ENCODE data around the gene TMEM117.
A peak's percentile ranks its signal among the peaks of the same experiment; 100 is the strongest.
"Not testable (repeated sequence)": the region's sequence is repeated elsewhere in the genome, so short reads cannot be mapped to it uniquely, and the experiment has no call there.

The TMEM117 gene

DNA sequence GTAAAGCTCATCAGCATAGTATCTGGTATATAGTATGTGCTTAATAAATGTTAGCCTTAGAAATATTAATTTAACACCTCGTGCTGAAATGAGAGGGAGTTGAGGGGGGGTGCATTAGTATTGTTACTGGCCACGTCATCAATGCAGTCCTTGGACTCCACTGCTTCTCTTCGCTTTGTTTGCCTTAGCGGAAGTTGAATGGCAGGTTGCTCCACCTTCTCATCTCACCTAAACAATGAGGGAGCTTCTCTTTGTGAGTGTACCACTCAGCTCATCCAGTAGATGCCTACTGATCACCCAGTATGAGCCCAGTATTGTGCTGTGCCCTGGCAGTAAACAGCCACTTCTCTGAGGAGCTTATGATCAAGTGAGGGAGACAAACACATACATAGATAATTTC, 4.5 kb downstream of the TMEM117 start:
- DNase-seq (ENCODE audit: low spot score), result no peak

GRCh38 chr12:43841253-43841652, 5.4 kb downstream of the TMEM117 start:
- DNase-seq (ENCODE audit: low spot score), result no peak

DNA sequence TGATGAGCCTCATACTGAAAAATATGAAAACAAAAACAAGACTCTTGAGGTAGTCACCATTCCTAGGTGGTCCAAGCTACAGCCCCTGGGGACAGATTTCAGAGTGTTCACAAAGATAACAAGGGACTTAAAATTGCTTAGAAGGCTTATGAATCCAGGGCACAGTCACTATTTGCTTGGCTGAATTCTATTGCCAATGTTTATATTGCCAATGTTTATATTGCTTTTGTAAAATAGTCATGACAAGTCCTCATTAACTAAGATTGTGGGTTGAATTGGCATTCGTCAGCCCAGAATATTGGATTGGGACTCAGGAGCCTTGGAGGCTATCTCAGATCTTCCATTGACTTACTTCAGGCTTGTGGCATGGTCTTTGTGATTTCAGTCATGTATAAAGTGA, 6.4 kb downstream of the TMEM117 start:
- no peak for DNase-seq (ENCODE audit: low spot score)

- DNase-seq (ENCODE audit: low spot score), result not testable (repeated sequence)
These were observed 11.7 kb downstream of the TMEM117 start for GRCh38 chr12:43847425-43848225.

GRCh38 chr12:43848226-43848507, 12.3 kb downstream of the TMEM117 start:
- DNase-seq (ENCODE audit: low spot score), result no peak

DNA sequence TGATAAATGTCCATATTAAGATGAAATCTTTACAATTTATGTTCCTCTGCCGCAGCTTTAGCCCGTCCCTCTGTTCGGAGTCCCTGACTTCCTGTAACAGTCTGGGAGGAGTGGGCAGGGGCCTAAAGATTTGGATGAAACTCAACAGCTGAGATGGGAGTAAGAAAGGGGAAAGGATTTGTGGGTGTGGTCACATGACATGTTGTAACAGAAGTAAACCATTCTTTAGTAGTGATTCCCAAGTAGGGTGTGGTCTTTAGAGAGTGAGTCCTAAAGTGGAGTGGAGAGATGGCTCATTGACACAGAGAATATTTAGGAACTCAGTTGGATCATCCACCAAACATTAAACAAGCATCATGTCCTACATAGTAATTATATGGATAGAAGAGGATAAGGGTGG, 12.9 kb downstream of the TMEM117 start:
- no peak for DNase-seq (ENCODE audit: low spot score)

DNA sequence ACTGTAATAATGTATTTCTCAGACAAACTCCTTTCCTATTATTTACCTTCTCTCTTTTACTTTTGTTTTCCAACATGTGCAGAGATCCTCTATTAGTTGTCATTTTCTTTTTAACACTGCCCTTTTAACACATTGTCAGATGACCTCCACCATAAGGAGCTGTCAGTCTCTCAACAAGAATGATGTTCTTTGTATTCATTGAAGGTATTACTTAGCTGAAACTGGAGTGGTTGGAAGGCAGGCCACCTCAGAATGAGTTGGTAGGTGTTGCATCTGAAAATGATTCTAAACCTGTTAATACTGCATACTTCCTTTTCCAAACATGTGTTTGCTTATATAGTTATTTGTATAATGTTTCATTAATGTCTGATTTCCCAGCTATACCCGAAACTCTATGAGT, 16.9 kb downstream of the TMEM117 start:
- DNase-seq (ENCODE audit: low spot score), result no peak

DNA sequence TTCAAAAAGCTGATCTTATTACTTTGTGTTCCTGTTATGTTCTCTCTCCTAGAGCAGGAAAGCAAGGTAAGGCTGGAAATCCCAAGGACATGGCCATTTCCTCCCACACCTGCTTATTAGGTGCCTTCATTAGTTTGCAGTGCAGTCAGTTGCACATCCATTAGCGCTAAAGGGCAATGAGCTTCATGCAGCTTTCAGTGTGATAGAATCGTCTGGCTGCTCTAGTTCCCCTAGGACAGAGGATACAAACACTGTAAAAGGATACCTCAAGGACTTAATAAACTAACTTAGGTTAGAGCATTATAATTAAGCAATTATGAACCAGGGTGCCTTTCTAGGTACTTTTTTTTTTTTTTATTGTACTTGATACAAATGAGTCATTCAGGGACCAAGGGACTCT, 21.1 kb downstream of the TMEM117 start:
- no peak for DNase-seq (ENCODE audit: low spot score)

DNA sequence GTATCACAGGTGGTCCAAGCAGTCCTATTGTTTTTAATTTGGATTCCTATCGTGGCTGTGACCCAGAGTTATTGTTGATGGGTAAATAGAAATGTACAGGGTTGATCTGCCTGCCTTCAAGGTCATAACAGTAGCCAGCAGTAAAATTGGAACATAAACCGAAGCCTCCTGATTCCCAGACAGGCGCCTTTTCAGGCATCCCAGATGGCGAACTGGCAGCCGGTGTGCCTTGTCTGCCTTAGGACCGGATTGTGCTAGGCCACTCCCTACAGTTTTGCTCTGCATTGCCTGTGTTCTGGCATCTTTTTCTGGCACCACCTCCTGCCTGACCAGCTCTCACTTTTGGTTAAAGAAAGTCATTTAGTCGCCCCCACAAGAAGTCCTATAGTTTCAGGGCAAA, 22.2 kb downstream of the TMEM117 start:
- no peak for DNase-seq (ENCODE audit: low spot score)

DNA sequence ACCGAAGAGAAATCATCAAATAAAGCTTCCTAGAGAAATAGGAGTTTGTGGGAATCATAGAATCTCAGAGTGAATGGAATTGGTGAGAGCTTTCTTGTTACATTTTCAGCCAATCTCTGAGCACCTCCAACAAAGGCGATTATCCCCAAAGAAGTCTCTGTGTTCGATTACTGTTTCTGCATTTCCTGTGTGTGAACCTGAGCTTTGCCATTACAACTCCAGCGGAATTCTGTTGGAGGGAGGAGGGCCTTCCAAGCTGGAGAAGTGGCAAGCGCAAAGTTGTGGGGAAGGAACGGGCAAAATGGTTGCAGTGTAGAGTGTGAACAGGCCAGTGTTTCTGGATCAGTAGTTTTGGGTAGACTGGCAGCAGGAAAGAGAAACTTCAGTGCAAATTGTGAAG, 23.1 kb downstream of the TMEM117 start:
- peak; percentile 20 for DNase-seq (ENCODE audit: low spot score)

GRCh38 chr12:43861015-43861839, 25.3 kb downstream of the TMEM117 start:
- DNase-seq (ENCODE audit: low spot score), result no peak

DNA sequence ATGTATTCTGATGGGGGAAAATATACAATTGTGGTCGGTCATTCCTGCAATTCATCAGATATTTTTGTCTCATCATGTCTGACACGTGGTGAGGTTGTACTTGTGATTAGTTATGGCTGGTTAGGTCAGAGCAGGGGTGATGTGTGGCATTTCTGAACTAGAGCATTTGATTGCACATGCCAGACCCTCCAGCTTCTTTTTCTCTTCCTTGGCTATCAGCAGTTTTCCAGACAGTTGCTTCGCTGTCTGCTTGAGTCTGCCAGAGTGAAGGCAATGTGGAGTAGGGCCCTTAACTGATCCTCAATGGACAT, 25.9 kb downstream of the TMEM117 start:
- no peak for DNase-seq (ENCODE audit: low spot score)

GRCh38 chr12:43863770-43864366, 28.0 kb downstream of the TMEM117 start:
- no peak for DNase-seq (ENCODE audit: low spot score)

GRCh38 chr12:43864557-43864956, 28.7 kb downstream of the TMEM117 start:
- DNase-seq (ENCODE audit: low spot score), result not testable (repeated sequence)

DNA sequence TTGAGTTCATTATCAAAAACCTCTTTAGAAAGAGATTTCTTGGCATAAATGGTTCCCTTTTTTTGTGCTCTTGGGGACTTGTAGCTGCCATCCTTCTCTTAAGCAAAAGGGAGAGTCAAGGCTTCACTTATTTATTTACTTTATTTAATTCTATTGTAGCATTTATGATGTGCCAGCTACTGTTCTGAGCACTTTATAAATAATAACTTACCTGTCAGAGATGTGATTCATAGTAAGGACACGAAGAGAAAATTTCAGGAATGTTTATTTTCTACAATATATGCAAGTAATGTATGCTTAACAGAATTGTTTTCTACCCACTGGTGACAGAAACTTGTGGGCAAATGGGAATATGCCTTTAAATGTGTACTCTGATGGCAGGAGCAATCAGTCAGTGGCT, 33.3 kb downstream of the TMEM117 start:
- DNase-seq (ENCODE audit: low spot score), result no peak

DNA sequence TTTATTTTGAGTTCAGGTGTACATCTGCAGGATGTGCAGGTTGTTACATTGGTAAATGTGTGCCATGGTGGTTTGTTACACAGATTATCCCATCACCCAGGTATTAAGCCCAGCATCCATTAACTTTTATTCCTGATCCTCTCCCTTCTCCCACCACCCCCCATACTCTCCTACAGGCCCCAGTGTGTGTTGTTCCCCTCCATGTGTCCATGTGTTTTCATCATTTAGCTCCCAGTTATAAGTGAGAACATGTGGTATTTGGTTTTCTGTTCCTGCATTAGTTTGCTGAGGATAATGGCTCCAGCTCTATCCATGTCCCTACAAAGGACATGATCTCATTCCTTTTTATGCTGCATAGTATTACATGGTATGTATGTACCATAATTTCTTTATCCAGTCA, 33.9 kb downstream of the TMEM117 start:
- DNase-seq (ENCODE audit: low spot score), result not testable (repeated sequence)

GRCh38 chr12:43871258-43871657, 35.4 kb downstream of the TMEM117 start:
- not testable (repeated sequence) for DNase-seq (ENCODE audit: low spot score)

GRCh38 chr12:43872396-43872795, 36.5 kb downstream of the TMEM117 start:
- DNase-seq (ENCODE audit: low spot score), result no peak

- DNase-seq (ENCODE audit: low spot score), result no peak
These were observed 42.2 kb downstream of the TMEM117 start for GRCh38 chr12:43878050-43878449.

DNA sequence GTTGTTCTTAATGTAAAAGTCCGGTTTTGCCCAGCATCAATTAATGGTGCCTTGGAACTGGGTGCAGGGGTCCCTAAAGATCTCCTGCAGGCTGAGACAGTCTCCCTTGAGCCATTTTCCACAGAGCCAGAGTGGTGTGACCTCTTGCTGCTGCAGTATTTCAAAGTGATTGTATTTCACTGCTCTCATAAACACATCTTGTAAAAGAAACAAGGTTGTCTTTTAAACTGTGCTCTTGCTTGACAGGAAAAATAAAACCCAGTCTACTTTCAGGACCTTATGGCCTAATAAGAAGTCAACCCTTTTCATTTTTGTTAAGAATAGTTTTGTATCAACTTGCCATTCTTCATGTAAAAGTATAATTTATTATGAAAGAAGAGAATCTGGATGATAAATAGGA, 44.7 kb downstream of the TMEM117 start:
- no peak for DNase-seq (ENCODE audit: low spot score)

DNA sequence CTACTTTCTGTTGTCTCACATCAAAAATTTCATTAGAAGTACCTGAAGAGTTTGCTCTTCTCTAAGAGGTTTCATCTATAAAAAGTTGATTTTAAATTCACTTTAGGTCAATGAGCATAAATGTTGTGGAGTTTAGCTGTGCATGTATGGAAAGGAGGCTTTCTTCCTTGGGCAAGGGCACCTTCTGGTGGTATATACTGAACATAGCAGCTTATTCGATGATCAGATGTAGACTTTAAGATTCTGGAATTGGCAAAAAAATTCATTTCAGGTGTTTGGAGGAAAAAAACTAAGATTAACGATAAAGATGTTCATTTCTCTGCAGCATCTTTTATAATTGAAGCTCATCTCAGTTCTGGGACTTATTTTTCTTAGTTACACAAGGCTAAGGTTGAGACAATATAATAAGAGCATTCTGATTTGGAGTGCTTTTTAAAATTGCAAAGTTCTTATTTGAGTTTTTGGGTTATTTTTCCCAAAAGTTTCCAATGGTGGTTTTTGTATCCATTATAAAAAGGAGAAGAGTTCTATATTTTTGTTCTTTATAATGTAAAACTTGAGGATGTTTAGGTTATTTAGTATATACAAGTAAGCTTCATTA, 46.8 kb downstream of the TMEM117 start:
- DNase-seq (ENCODE audit: low spot score), result peak; percentile 53

GRCh38 chr12:43883311-43883710, 47.4 kb downstream of the TMEM117 start:
- no peak for DNase-seq (ENCODE audit: low spot score)

- DNase-seq (ENCODE audit: low spot score), result no peak
These were observed 47.9 kb downstream of the TMEM117 start for GRCh38 chr12:43883748-43884147.

Measured in iPS-NIHi11 (cell line).